Right atrium auricular region (tissue), 2 donors: ENCODE measurements around the gene TSEN15. TPM values are rescaled to one million over a fixed set of nuclear protein-coding genes. Genes with fewer than 3 reads are reported as not detected.
A peak's percentile ranks its signal among the peaks of the same experiment; 100 is the strongest.

ENCODE experiments used
- DNase-seq: peaks from one replicate; pipeline ENCODE4 v3.0.0-alpha.2; 2019; ENCODE audit warnings: low spot score
- H3K27ac ChIP-seq, 2 donors: fragments of 200-600 bp; sonication (generic); 1 replicate in 1 of 2; 2 replicates in 1 of 2; pipeline ENCODE4 v1.5.1; 2016 to 2019
- H3K27me3 ChIP-seq, 2 donors: fragments of 200-600 bp; sonication (generic); one replicate each; pipeline versions ENCODE4 v1.5.1 to v1.6.0; 2017 to 2019
- H3K36me3 ChIP-seq: fragments of 200-600 bp; sonication (generic); one replicate; pipeline ENCODE4 v1.5.1; 2016
- H3K4me1 ChIP-seq, 2 donors: fragments of 200-600 bp; sonication (generic); one replicate each; pipeline versions ENCODE4 v1.5.1 to v1.6.0; 2017 to 2019
- H3K4me3 ChIP-seq, 2 donors: fragments of 200-600 bp; sonication (generic); 1 replicate in 1 of 2; 2 replicates in 1 of 2; pipeline ENCODE4 v1.5.1; 2017 to 2019; ENCODE audit warnings: mild to moderate bottlenecking in 1 of 2, moderate library complexity in 1 of 2
- H3K9me3 ChIP-seq, 2 donors: fragments of 200-600 bp; sonication (generic); one replicate each; pipeline ENCODE4 v1.5.1; 2019
- CTCF ChIP-seq, 2 donors: fragments of 200-600 bp; sonication (generic); IDR thresholded peaks; one replicate each; pipeline ENCODE4 v1.5.1; 2019; ENCODE audit warnings: antibody characterized with exemption in 2 of 2
- total RNA-seq, 2 donors: library from RNA; depleted of rRNA; stranded (reverse); fragments of >200 nt; gene quantifications; one replicate each; pipeline ENCODE4 v1.1.0, GENCODE V29; 2016

The TSEN15 gene
- total RNA-seq, 2 donors from 2014 or later, result 18.2 to 42.8 TPM

- Histone ChIP-seq H3K9me3 (no peaks in the 10 kb centered on the region), H3K27me3 (no peaks in the 10 kb centered on the region), H3K36me3 (no peaks in the 10 kb centered on the region), H3K27ac (no peak overlapping the region), H3K4me3 (no peak overlapping the region), H3K4me1 (peaks cover 0 to 25% of the 10 kb centered on the region in 2 donors)
- no peak for DNase-seq
- TF ChIP-seq CTCF (IDR thresholded peaks at IDR 0.05), result no peak
These were observed 2.8 kb upstream of the TSEN15 start for GRCh38 chr1:184048561-184049240.

DNA sequence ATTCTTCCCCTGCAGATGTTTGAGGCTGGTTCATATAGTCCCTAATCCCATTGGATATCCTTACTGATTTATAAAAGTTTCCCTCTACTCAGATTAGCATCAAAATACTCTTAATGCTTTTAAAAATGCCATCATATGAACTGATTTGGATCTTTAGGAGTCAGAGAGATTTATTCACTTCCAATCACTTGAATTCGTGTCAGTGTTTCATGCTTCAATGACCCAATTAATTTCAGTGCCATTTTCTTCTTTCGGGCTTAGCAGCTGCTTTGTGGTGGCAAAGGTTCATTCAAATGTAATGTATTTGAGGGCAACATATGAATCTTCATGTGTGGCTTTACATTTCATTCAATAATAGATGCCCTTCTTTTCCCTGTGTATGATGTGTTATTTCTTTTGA lies 2.2 kb upstream of the TSEN15 start:
- no peak overlapping the region for H3K4me3 ChIP-seq
- DNase-seq, result no peak
- H3K27me3 ChIP-seq, result no peaks in the 10 kb centered on the region
- no peaks in the 10 kb centered on the region for H3K36me3 ChIP-seq
- no peaks in the 10 kb centered on the region for H3K9me3 ChIP-seq
- TF ChIP-seq CTCF (IDR thresholded peaks at IDR 0.05), result no peak
- H3K4me1 ChIP-seq, result peaks cover 0 to 28% of the 10 kb centered on the region in 2 donors
- H3K27ac ChIP-seq, result no peak overlapping the region

GRCh38 chr1:184049836-184050468 lies 1.6 kb upstream of the TSEN15 start:
- Histone ChIP-seq H3K4me3 (no peak overlapping the region), H3K9me3 (no peaks in the 10 kb centered on the region), H3K27ac (no peak overlapping the region), H3K27me3 (no peaks in the 10 kb centered on the region), H3K36me3 (no peaks in the 10 kb centered on the region), H3K4me1 (peaks cover 0 to 28% of the 10 kb centered on the region in 2 donors)
- DNase-seq, result no peak
- no peak for TF ChIP-seq CTCF (IDR thresholded peaks at IDR 0.05)

- Histone ChIP-seq H3K27ac (peak overlapping the region; percentile 84 to 89), H3K4me3 (peak overlapping the region in 1 of 2 donors; percentile 93), H3K4me1 (peaks cover 0 to 28% of the 10 kb centered on the region in 2 donors), H3K9me3 (no peaks in the 10 kb centered on the region), H3K27me3 (no peaks in the 10 kb centered on the region), H3K36me3 (no peaks in the 10 kb centered on the region)
- DNase-seq, result no peak
- TF ChIP-seq CTCF (IDR thresholded peaks at IDR 0.05), result no peak
These were observed 894 bp upstream of the TSEN15 start for GRCh38 chr1:184050636-184051035.

DNA sequence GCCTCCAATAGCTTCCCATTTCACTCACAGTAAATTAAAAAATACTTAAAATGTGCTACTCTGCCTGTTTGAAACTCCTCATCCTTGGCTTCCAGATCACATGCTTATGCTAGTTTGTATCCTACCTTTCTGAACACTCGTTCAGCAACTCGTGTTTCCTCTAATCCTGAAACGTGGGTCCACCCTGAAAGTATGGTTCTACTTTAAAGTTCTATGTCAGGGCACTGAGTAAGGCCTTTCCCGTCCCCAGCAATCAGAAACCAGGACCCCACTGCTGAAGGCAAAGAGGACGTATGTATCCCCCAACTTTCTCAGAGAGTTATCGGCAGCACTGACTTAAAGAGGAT lies 419 bp upstream of the TSEN15 start:
- Histone ChIP-seq H3K36me3 (no peaks in the 10 kb centered on the region), H3K9me3 (no peaks in the 10 kb centered on the region), H3K4me3 (peak overlapping the region; percentile 77 to 93), H3K27ac (peak overlapping the region; percentile 84 to 89), H3K4me1 (peaks cover 0 to 28% of the 10 kb centered on the region in 2 donors), H3K27me3 (no peaks in the 10 kb centered on the region)
- no peak for DNase-seq
- no peak for TF ChIP-seq CTCF (IDR thresholded peaks at IDR 0.05)
